ENCODE measurements around the gene NDUFB8. TPM values are rescaled to one million over a fixed set of nuclear protein-coding genes. Genes with fewer than 3 reads are reported as not detected.

Gene NDUFB8
- total and polyA plus RNA-seq, 2 donors (not counting 1 experiment from before 2014, with no cell fraction given), result 131 to 174 TPM

DNA sequence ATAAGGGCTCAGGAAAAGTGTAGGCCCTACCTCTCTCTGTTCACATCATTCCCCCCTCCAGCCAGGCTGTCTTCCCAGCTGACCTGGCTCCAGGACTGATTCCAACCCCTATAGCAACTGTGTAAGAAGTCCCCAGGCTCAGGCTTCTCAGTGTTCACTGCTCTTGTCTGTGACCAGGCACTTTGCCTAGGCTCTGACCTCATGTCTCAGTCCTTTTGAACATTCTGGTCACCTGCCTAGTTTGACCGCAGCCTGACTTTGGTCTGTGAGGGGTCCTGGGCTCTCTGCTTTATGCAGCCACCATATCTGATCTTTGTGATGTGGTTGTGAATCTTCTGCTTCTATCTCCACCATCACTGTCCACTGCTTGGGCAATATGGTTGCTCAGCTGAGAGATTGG is 30.6 kb upstream of the NDUFB8 start:
- no peak for DNase-seq
- Mint-ChIP-seq H3K4me1 (peaks cover 20% of the 10 kb centered on the region), H3K27ac (no peak overlapping the region), H3K27me3 (peaks cover 33% of the 10 kb centered on the region), H3K4me3 (no peak overlapping the region), H3K9me3 (ENCODE audit: insufficient read depth) (no peaks in the 10 kb centered on the region)
- no peak overlapping the region for H3K27ac ChIP-seq (ENCODE audit: low read length in 2 of 2)
- WGBS (ENCODE audit: insufficient coverage), result no CpG with 5 or more reads among the region's 1 CpG
- intact Hi-C loops (cut with micrococcal nuclease), result no loop called here
- no peak overlapping the region for H3K9ac ChIP-seq (ENCODE audit: low read length)
- H3K36me3 ChIP-seq (replicated peaks in 1 of 2; ENCODE audit: control extremely low read depth in 1 of 2, control insufficient read depth in 1 of 2, extremely low read depth in 1 of 2, insufficient read depth in 2 of 2, low read length in 1 of 2), result peaks cover 0 to 13% of the 10 kb centered on the region in 2 experiments
- H3K4me2 ChIP-seq (replicated peaks; ENCODE audit: low read depth, low read length, poor library complexity, severe bottlenecking), result no peak overlapping the region
- ChIA-PET POLR2A (interaction anchor here (0.6 kb wide), 1 partner anchor 1117 kb away, joined by 12 read pairs; no protein-coding TSS in a partner anchor), CTCF (interaction anchor here (1.5 to 2.2 kb wide), 2 partner anchors 184 to 311 kb away, joined by 5 to 11 read pairs; no protein-coding TSS in a partner anchor)
- no peak overlapping the region for H3K4me3 ChIP-seq (ENCODE audit: control extremely low read depth in 1 of 5, extremely low read depth in 1 of 5, insufficient read depth in 1 of 5, low read depth in 2 of 5, low read length in 4 of 5)
- no peak overlapping the region for H2AFZ ChIP-seq (ENCODE audit: insufficient read depth, low read depth, low read length, poor library complexity, severe bottlenecking)
- peaks cover 0 to 12% (median 0%) of the 10 kb centered on the region in 3 donors for H3K9me3 ChIP-seq (ENCODE audit: control extremely low read depth in 1 of 3, control insufficient read depth in 2 of 3, insufficient read depth in 1 of 3, low read length in 2 of 3)
- peaks cover 0 to 32% (median 13%) of the 10 kb centered on the region in 4 experiments for H3K27me3 ChIP-seq (replicated peaks in 1 of 4; ENCODE audit: control extremely low read depth in 1 of 4, control insufficient read depth in 3 of 4, insufficient read depth in 4 of 4, low read length in 3 of 4)
- no peaks in the 10 kb centered on the region for H3K79me2 ChIP-seq (ENCODE audit: control insufficient read depth, insufficient read depth, low read length)
- H3K4me1 ChIP-seq (ENCODE audit: control insufficient read depth in 2 of 2, insufficient read depth in 2 of 2, low read length in 2 of 2), result peaks cover 17 to 20% of the 10 kb centered on the region in 2 donors
- no peak for TF ChIP-seq EZH2 (IDR thresholded peaks at IDR 0.05; ENCODE audit: borderline replicate concordance, insufficient read depth, low read depth, low read length, poor library complexity, severe bottlenecking)
- TF ChIP-seq, protein P1, sequence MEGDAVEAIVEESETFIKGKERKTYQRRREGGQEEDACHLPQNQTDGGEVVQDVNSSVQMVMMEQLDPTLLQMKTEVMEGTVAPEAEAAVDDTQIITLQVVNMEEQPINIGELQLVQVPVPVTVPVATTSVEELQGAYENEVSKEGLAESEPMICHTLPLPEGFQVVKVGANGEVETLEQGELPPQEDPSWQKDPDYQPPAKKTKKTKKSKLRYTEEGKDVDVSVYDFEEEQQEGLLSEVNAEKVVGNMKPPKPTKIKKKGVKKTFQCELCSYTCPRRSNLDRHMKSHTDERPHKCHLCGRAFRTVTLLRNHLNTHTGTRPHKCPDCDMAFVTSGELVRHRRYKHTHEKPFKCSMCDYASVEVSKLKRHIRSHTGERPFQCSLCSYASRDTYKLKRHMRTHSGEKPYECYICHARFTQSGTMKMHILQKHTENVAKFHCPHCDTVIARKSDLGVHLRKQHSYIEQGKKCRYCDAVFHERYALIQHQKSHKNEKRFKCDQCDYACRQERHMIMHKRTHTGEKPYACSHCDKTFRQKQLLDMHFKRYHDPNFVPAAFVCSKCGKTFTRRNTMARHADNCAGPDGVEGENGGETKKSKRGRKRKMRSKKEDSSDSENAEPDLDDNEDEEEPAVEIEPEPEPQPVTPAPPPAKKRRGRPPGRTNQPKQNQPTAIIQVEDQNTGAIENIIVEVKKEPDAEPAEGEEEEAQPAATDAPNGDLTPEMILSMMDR (IDR thresholded peaks at IDR 0.05), result no peak
- ATAC-seq (ENCODE audit: low read depth), result no peak
- H4K20me1 ChIP-seq (ENCODE audit: control insufficient read depth, insufficient read depth, low read length, poor library complexity, severe bottlenecking), result no peaks in the 10 kb centered on the region

DNA sequence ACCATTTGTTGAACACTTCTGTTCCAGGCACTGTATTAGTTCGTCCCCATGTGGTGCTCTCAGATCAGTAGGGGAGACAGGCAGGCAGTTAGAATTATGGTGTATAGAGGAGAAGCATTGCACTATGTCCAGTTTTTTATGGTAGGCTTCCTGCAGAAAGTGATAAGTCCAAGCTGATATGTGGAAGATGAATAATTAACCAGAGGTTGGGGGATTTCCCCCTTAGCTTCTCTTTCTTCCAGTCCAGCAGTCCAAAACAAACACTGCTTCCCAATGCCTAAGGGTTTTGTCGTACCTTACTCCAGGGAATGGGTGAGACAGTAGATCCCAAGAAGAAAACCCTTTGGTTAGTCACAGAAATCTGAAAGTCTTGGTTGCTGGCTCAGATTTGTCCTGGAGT is 25.2 kb upstream of the NDUFB8 start:
- Histone ChIP-seq H4K20me1 (ENCODE audit: control insufficient read depth, insufficient read depth, low read length, poor library complexity, severe bottlenecking) (no peaks in the 10 kb centered on the region), H3K4me1 (ENCODE audit: control insufficient read depth in 2 of 2, insufficient read depth in 2 of 2, low read length in 2 of 2) (peaks cover 0 to 13% of the 10 kb centered on the region in 2 donors), H3K4me3 (ENCODE audit: control extremely low read depth in 1 of 5, extremely low read depth in 1 of 5, insufficient read depth in 1 of 5, low read depth in 2 of 5, low read length in 4 of 5) (no peak overlapping the region), H3K27me3 (replicated peaks in 1 of 4; ENCODE audit: control extremely low read depth in 1 of 4, control insufficient read depth in 3 of 4, insufficient read depth in 4 of 4, low read length in 3 of 4) (no peaks in the 10 kb centered on the region), H3K9ac (ENCODE audit: low read length) (no peak overlapping the region), H3K79me2 (ENCODE audit: control insufficient read depth, insufficient read depth, low read length) (no peaks in the 10 kb centered on the region), H3K36me3 (replicated peaks in 1 of 2; ENCODE audit: control extremely low read depth in 1 of 2, control insufficient read depth in 1 of 2, extremely low read depth in 1 of 2, insufficient read depth in 2 of 2, low read length in 1 of 2) (peaks cover 0 to 20% of the 10 kb centered on the region in 2 experiments), H3K27ac (ENCODE audit: low read length in 2 of 2) (no peak overlapping the region), H3K9me3 (ENCODE audit: control extremely low read depth in 1 of 3, control insufficient read depth in 2 of 3, insufficient read depth in 1 of 3, low read length in 2 of 3) (no peaks in the 10 kb centered on the region), H3K4me2 (replicated peaks; ENCODE audit: low read depth, low read length, poor library complexity, severe bottlenecking) (no peak overlapping the region), H2AFZ (ENCODE audit: insufficient read depth, low read depth, low read length, poor library complexity, severe bottlenecking) (no peak overlapping the region)
- TF ChIP-seq, protein P1 (IDR thresholded peaks at IDR 0.05), result no peak
- TF ChIP-seq EZH2 (IDR thresholded peaks at IDR 0.05; ENCODE audit: borderline replicate concordance, insufficient read depth, low read depth, low read length, poor library complexity, severe bottlenecking), result no peak
- ATAC-seq (ENCODE audit: low read depth) (no peak), DNase-seq (no peak)
- CTCF ChIA-PET, result no interaction called here
- H3K9me3 Mint-ChIP-seq (ENCODE audit: insufficient read depth), result no peaks in the 10 kb centered on the region
- H3K4me1 Mint-ChIP-seq, result peaks cover 22% of the 10 kb centered on the region
- POLR2A ChIA-PET, result interaction anchor here (1.6 kb wide), 1 partner anchor 19 kb away, joined by 3 read pairs; the partner anchor contains the start of gene HIF1AN
- WGBS (ENCODE audit: insufficient coverage), result no CpG with 5 or more reads among the region's 2 CpGs
- H3K27ac Mint-ChIP-seq, result no peak overlapping the region
- H3K4me3 Mint-ChIP-seq, result no peak overlapping the region
- H3K27me3 Mint-ChIP-seq, result no peaks in the 10 kb centered on the region
- intact Hi-C loops (cut with micrococcal nuclease), result no loop called here
